ENCODE results near the gene ELOA.

Gene ELOA

DNA sequence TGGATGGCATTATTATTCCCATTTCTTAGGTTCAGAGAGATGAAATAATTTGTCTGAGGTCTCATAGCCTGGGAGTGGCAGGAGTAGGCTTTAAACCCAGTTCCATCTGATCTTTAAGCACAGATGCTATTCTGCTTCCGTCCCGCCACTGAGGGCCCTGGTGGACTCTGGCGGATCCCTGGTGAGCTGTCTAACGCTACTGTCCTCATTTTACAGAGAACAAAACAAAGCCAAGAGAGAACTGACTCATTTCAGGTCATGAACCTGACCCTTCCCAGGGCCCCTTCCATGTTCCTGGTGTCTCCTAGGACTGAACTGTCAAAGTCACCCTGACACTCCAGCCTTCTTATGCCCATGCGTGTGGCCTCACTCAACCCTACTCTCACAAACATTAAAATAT, 60.4 kb downstream of the ELOA start:
- DNase-seq (ENCODE audit: low read depth) = no peak
- TF ChIP-seq, protein P1, sequence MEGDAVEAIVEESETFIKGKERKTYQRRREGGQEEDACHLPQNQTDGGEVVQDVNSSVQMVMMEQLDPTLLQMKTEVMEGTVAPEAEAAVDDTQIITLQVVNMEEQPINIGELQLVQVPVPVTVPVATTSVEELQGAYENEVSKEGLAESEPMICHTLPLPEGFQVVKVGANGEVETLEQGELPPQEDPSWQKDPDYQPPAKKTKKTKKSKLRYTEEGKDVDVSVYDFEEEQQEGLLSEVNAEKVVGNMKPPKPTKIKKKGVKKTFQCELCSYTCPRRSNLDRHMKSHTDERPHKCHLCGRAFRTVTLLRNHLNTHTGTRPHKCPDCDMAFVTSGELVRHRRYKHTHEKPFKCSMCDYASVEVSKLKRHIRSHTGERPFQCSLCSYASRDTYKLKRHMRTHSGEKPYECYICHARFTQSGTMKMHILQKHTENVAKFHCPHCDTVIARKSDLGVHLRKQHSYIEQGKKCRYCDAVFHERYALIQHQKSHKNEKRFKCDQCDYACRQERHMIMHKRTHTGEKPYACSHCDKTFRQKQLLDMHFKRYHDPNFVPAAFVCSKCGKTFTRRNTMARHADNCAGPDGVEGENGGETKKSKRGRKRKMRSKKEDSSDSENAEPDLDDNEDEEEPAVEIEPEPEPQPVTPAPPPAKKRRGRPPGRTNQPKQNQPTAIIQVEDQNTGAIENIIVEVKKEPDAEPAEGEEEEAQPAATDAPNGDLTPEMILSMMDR (IDR thresholded peaks at IDR 0.05; ENCODE audit: low read depth, low read length, missing control alignments) = no peak
- no peak overlapping the region for H3K4me3 ChIP-seq (ENCODE audit: low read depth, low read length)

DNA sequence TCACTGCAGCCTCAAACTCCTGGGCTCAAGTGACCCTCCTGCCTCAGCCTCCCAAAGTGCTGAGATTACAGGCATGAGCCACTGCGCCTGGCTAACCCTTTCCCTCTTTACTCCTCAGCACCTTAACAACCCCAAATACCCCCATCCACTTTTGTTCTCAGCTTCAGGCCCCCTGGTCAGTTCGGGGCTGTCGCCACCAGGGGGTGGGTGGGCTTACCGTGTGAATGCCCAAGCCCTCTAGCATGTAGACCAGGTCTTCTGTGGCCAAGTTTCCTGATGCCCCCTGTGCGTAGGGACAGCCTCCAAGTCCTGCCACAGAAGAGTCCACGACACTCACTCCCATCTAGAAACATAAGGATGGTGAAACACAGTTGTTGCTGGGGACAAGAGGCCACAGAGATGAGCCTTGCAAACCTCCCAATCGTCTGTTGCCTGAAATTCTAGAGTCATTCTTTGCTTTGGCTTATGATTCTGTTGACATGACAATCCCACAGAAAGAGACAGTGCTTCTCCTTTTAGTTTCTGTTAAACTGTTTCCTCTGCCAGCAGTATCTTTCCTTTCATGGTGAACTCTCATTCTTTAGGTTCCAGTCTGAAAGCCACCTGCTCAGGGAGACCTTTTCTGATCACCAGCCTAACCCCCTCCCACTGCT, 61.0 kb downstream of the ELOA start:
- DNase-seq (ENCODE audit: low read depth) = no peak
- TF ChIP-seq, protein P1 (IDR thresholded peaks at IDR 0.05; ENCODE audit: low read depth, low read length, missing control alignments) = peak; percentile 25
- H3K4me3 ChIP-seq (ENCODE audit: low read depth, low read length) = no peak overlapping the region

DNA sequence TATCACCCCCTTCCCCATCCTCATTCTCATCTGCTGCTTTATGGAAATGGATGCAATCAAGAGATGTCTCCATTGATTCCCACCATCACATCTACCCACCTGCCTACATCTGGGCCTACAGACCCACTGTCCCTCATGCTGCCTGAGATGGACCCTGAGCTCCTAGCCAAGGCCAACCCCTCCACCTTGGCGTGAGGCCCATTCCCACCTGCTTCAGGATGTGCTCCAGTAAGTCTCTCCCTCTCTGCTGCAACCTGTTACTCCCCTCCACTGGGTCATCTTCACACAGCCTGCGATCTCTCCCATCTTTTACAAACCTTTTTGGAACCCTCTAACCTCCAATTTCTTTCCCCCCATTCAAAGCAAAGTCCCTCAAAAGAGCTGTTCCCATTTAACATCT, 61.8 kb downstream of the ELOA start:
- DNase-seq (ENCODE audit: low read depth) = no peak
- TF ChIP-seq, protein P1 (IDR thresholded peaks at IDR 0.05; ENCODE audit: low read depth, low read length, missing control alignments) = no peak
- H3K4me3 ChIP-seq (ENCODE audit: low read depth, low read length) = no peak overlapping the region

GRCh38 chr1:23806280-23806679, 63.0 kb downstream of the ELOA start:
- DNase-seq (ENCODE audit: low read depth) = no peak
- TF ChIP-seq, protein P1 (IDR thresholded peaks at IDR 0.05; ENCODE audit: low read depth, low read length, missing control alignments) = no peak
- no peak overlapping the region for H3K4me3 ChIP-seq (ENCODE audit: low read depth, low read length)

- H3K4me3 ChIP-seq (ENCODE audit: low read depth, low read length) = no peak overlapping the region
These were observed 64.2 kb downstream of the ELOA start for GRCh38 chr1:23807453-23807852.

GRCh38 chr1:23809751-23810171, 66.5 kb downstream of the ELOA start:
- peak; percentile 61 for DNase-seq (ENCODE audit: low read depth)
- TF ChIP-seq, protein P1 (IDR thresholded peaks at IDR 0.05; ENCODE audit: low read depth, low read length, missing control alignments) = peak; percentile 96

More at GRCh38 chr1:23807453-23807852, 64.2 kb downstream of the ELOA start:
- no peak for DNase-seq (ENCODE audit: low read depth)
- TF ChIP-seq, protein P1 (IDR thresholded peaks at IDR 0.05; ENCODE audit: low read depth, low read length, missing control alignments) = no peak

More at GRCh38 chr1:23809751-23810171, 66.5 kb downstream of the ELOA start:
- H3K4me3 ChIP-seq (ENCODE audit: low read depth, low read length) = no peak overlapping the region
